H1 (cell line): Measurements from ENCODE around the gene PTPRG. TPM values are rescaled to one million over a fixed set of nuclear protein-coding genes. Genes with fewer than 3 reads are reported as not detected.

ENCODE experiments used
- CTCF ChIA-PET: fragments of 300-600 bp; sonication (Branson Sonifier 250); formaldehyde crosslinking; loops from one replicate; lab custom pipeline; 2021; ENCODE audit not compliant: partially characterized antibody; lab: Charles Lee
- POLR2A ChIA-PET: fragments of 300-600 bp; sonication (Branson Sonifier 250); formaldehyde crosslinking; loops from one replicate; lab custom pipeline; 2021; ENCODE audit warnings: inconsistent platforms; ENCODE audit not compliant: partially characterized antibody; lab: Charles Lee
- DNase-seq, 2 experiments: peaks; one replicate each; pipeline versions ENCODE4 v3.0.0 to v3.0.0-alpha.2; 2010 to 2022; ENCODE audit warnings: low spot score in 2 of 2, low read depth in 1 of 2, mixed read lengths in 1 of 2
- FAIRE-seq: peaks from 2 replicates; lab custom pipeline; 2011; peaks lifted over from hg19 to GRCh38; lab: Jason Lieb, UNC
- H2AFZ ChIP-seq: 2 replicates; pipeline ENCODE4 v1.8.1; 2012; ENCODE audit warnings: low read length, inconsistent platforms
- H2AK5ac ChIP-seq: 2 replicates; pipeline ENCODE4 v1.6.1; 2013; ENCODE audit warnings: low read depth, low read length
- H2BK120ac ChIP-seq: replicated peaks from 2 replicates; pipeline ENCODE3; 2013; ENCODE audit warnings: low read depth, low read length, inconsistent platforms
- H2BK12ac ChIP-seq: 2 replicates; pipeline ENCODE4 v1.6.1; 2013; ENCODE audit warnings: low read depth, low read length
- H2BK15ac ChIP-seq: 2 replicates; pipeline ENCODE4 v1.6.1; 2013; ENCODE audit warnings: low read length
- H2BK20ac ChIP-seq: 2 replicates; pipeline ENCODE4 v1.6.1; 2013; ENCODE audit warnings: low read length
- H2BK5ac ChIP-seq: 2 replicates; pipeline ENCODE4 v1.6.1; 2013; ENCODE audit warnings: low read depth, low read length
- H3K14ac ChIP-seq: 2 replicates; pipeline ENCODE4 v1.6.1; 2013; ENCODE audit warnings: inconsistent platforms; ENCODE audit not compliant: insufficient read length
- H3K18ac ChIP-seq: 2 replicates; pipeline ENCODE4 v1.6.1; 2013; ENCODE audit warnings: low read length; ENCODE audit errors: extremely low read depth
- H3K23ac ChIP-seq: 2 replicates; pipeline ENCODE4 v1.6.1; 2013; ENCODE audit warnings: inconsistent platforms; ENCODE audit not compliant: insufficient read length
- H3K23me2 ChIP-seq: 2 replicates; pipeline ENCODE4 v1.6.1; 2013; ENCODE audit warnings: low read depth, low read length
- H3K27ac ChIP-seq: 2 replicates; pipeline ENCODE4 v1.6.1; 2011; ENCODE audit warnings: low read depth, low read length, inconsistent platforms
- H3K27me3 ChIP-seq, 4 experiments: replicated peaks in 1 of 4; 1 replicate in 1 of 4; 2 replicates in 3 of 4; pipeline versions ENCODE4 v1.6.1 to v1.8.1; 2011 to 2013; ENCODE audit warnings: low read length in 3 of 4, mild to moderate bottlenecking in 3 of 4, inconsistent platforms in 2 of 4, mixed read lengths in 2 of 4, moderate library complexity in 1 of 4; ENCODE audit not compliant: control insufficient read depth in 3 of 4, insufficient read depth in 3 of 4; ENCODE audit errors: extremely low read depth in 1 of 4
- H3K36me3 ChIP-seq, 4 experiments: 2 replicates each; pipeline versions ENCODE4 v1.6.1 to v1.8.1; 2011 to 2013; ENCODE audit warnings: mild to moderate bottlenecking in 4 of 4, low read length in 3 of 4, moderate library complexity in 2 of 4, control low read depth in 1 of 4, inconsistent platforms in 1 of 4; ENCODE audit not compliant: insufficient read depth in 4 of 4, control insufficient read depth in 2 of 4
- H3K4ac ChIP-seq: replicated peaks from 2 replicates; pipeline ENCODE3; 2013; ENCODE audit warnings: low read length, low read depth, mixed read lengths, inconsistent platforms; ENCODE audit not compliant: insufficient read length
- H3K4me1 ChIP-seq, 4 experiments: replicated peaks in 1 of 4; 1 replicate in 1 of 4; 2 replicates in 3 of 4; pipeline versions ENCODE4 v1.6.1 to v1.8.1; 2011 to 2013; ENCODE audit warnings: low read length in 3 of 4, inconsistent platforms in 2 of 4, mixed read lengths in 1 of 4; ENCODE audit not compliant: insufficient read depth in 4 of 4, control insufficient read depth in 3 of 4
- H3K4me2 ChIP-seq, 2 experiments: 2 replicates each; pipeline versions ENCODE4 v1.6.1 to v1.8.1; 2011 to 2013; ENCODE audit warnings: low read depth in 2 of 2, low read length in 2 of 2, control low read depth in 1 of 2, inconsistent platforms in 1 of 2, mild to moderate bottlenecking in 1 of 2; ENCODE audit not compliant: insufficient read depth in 1 of 2
- H3K4me3 ChIP-seq, 4 experiments: fragments of 200-600, 300-600 bp in 1 of 4; sonication (generic), shearing (Covaris generic), sonication (Bioruptor Twin) in 1 of 4; 2 replicates each; pipeline versions ENCODE4 v1.5.1 to v1.8.1; 2011 to 2016; ENCODE audit warnings: low read length in 4 of 4, low read depth in 3 of 4, control low read depth in 2 of 4, inconsistent platforms in 2 of 4, mild to moderate bottlenecking in 2 of 4, mixed read lengths in 1 of 4, moderate library complexity in 1 of 4; ENCODE audit not compliant: insufficient read depth in 2 of 4; ENCODE audit errors: extremely low read depth in 1 of 4
- H3K56ac ChIP-seq: replicated peaks from 2 replicates; pipeline ENCODE3; 2013; ENCODE audit warnings: low read depth, mild to moderate bottlenecking, mixed read lengths, low read length, inconsistent platforms; ENCODE audit not compliant: insufficient read length
- H3K79me1 ChIP-seq: 2 replicates; pipeline ENCODE4 v1.6.1; 2013; ENCODE audit warnings: low read depth, low read length, control low read depth
- H3K79me2 ChIP-seq, 2 experiments: 2 replicates each; pipeline versions ENCODE4 v1.6.1 to v1.8.1; 2012 to 2013; ENCODE audit warnings: low read length in 2 of 2, mild to moderate bottlenecking in 2 of 2, inconsistent platforms in 1 of 2; ENCODE audit not compliant: insufficient read depth in 2 of 2, control insufficient read depth in 1 of 2
- H3K9ac ChIP-seq, 4 experiments: replicated peaks in 1 of 4; 1 replicate in 1 of 4; 2 replicates in 3 of 4; pipeline versions ENCODE4 v1.6.1 to v1.8.1; 2011 to 2013; ENCODE audit warnings: low read depth in 3 of 4, low read length in 3 of 4, control low read depth in 2 of 4, mild to moderate bottlenecking in 2 of 4, moderate library complexity in 2 of 4, inconsistent platforms in 1 of 4; ENCODE audit errors: extremely low read depth in 1 of 4
- H3K9me3 ChIP-seq, 2 experiments: 2 replicates each; pipeline versions ENCODE4 v1.6.1 to v1.8.1; 2012 to 2013; ENCODE audit warnings: mild to moderate bottlenecking in 2 of 2, moderate library complexity in 2 of 2, control low read depth in 1 of 2, inconsistent platforms in 1 of 2, low read depth in 1 of 2, low read length in 1 of 2, mixed read lengths in 1 of 2; ENCODE audit not compliant: insufficient read depth in 2 of 2
- H4K20me1 ChIP-seq, 2 experiments: replicated peaks in 1 of 2; 2 replicates each; pipeline versions ENCODE3 to v1.8.1; 2011 to 2013; ENCODE audit warnings: inconsistent platforms in 2 of 2, low read length in 2 of 2, mild to moderate bottlenecking in 1 of 2; ENCODE audit not compliant: insufficient read depth in 2 of 2, control insufficient read depth in 1 of 2
- H4K5ac ChIP-seq: 2 replicates; pipeline ENCODE4 v1.6.1; 2013; ENCODE audit warnings: low read length, low read depth, mixed read lengths, inconsistent platforms; ENCODE audit not compliant: insufficient read length
- H4K8ac ChIP-seq: 2 replicates; pipeline ENCODE4 v1.8.0; 2013; ENCODE audit warnings: mild to moderate bottlenecking, moderate library complexity, low read length, inconsistent platforms; ENCODE audit not compliant: insufficient read depth; ENCODE audit errors: extremely low read depth
- H4K91ac ChIP-seq: replicated peaks from 2 replicates; pipeline ENCODE3; 2013; ENCODE audit warnings: low read length, mixed read lengths, inconsistent platforms; ENCODE audit not compliant: insufficient read length
- ASH2L ChIP-seq: fragments of 200-600, 300-600 bp; sonication (generic); IDR thresholded peaks from one replicate; pipeline ENCODE4 v1.7.1; 2017; ENCODE audit warnings: low read length
- BACH1 ChIP-seq: IDR thresholded peaks from 2 replicates; pipeline ENCODE4 v1.6.1; 2012; ENCODE audit warnings: low read length, improper control_type of control experiment
- BCL11A ChIP-seq, 2 experiments: IDR thresholded peaks; one replicate each; pipeline ENCODE4 v1.6.1; 2011; ENCODE audit warnings: low read depth in 2 of 2, low read length in 2 of 2, mild to moderate bottlenecking in 2 of 2
- EZH2 ChIP-seq: fragments of 200-600 bp; sonication (generic); IDR thresholded peaks from 2 replicates; pipeline ENCODE4 v1.7.1; 2012; ENCODE audit warnings: low read depth, mild to moderate bottlenecking, moderate library complexity, low read length, inconsistent platforms; ENCODE audit not compliant: severe bottlenecking
- KDM1A ChIP-seq: fragments of 200-600, 300-600 bp; sonication (generic); IDR thresholded peaks from 2 replicates; pipeline ENCODE4 v1.7.1; 2016; ENCODE audit warnings: mild to moderate bottlenecking, low read length, borderline replicate concordance
- KDM4A ChIP-seq: IDR thresholded peaks from one replicate; pipeline ENCODE4 v1.7.1; 2012; ENCODE audit warnings: low read depth, mild to moderate bottlenecking, moderate library complexity, low read length, inconsistent platforms; ENCODE audit not compliant: severe bottlenecking
- NRF1 ChIP-seq: IDR thresholded peaks from 2 replicates; pipeline ENCODE4 v1.6.1; 2011; ENCODE audit warnings: mild to moderate bottlenecking, low read depth, low read length, improper control_type of control experiment
- RXRA ChIP-seq: IDR thresholded peaks from 2 replicates; pipeline ENCODE4 v1.6.1; 2011; ENCODE audit warnings: low read depth, mild to moderate bottlenecking, low read length, moderate library complexity; ENCODE audit not compliant: insufficient read depth
- SIN3A ChIP-seq, 2 experiments: IDR thresholded peaks in 1 of 2; conservative IDR thresholded peaks in 1 of 2; 2 replicates each; pipeline ENCODE4 v1.6.1; 2011 to 2012; ENCODE audit warnings: low read length in 2 of 2, improper control_type of control experiment in 1 of 2, low read depth in 1 of 2, mild to moderate bottlenecking in 1 of 2
- SIX5 ChIP-seq: IDR thresholded peaks from 2 replicates; pipeline ENCODE4 v1.6.1; 2011; ENCODE audit warnings: mild to moderate bottlenecking, low read depth, low read length
- TAF1 ChIP-seq: IDR thresholded peaks from 2 replicates; pipeline ENCODE4 v1.6.1; 2011; ENCODE audit warnings: mild to moderate bottlenecking, low read depth, low read length
- TAF7 ChIP-seq: optimal IDR thresholded peaks from 2 replicates; pipeline ENCODE3; 2011; ENCODE audit warnings: low read depth, mild to moderate bottlenecking, inconsistent platforms, low read length, moderate library complexity, borderline replicate concordance
- TEAD4 ChIP-seq: IDR thresholded peaks from 2 replicates; pipeline ENCODE4 v1.6.1; 2012; ENCODE audit warnings: low read depth, low read length, inconsistent platforms, mixed read lengths
- YY1 ChIP-seq: IDR thresholded peaks from 2 replicates; pipeline ENCODE4 v1.6.1; 2011; ENCODE audit warnings: low read depth, mild to moderate bottlenecking, low read length
- ZNF274 ChIP-seq: IDR thresholded peaks from 2 replicates; pipeline ENCODE4 v1.7.0; 2012; ENCODE audit warnings: low read length, borderline replicate concordance; ENCODE audit errors: extremely low read depth
- WGBS, 2 experiments: shearing (Covaris generic) in 1 of 2; methylation state at CpG; one replicate each; pipeline versions ENCODE4 v1.1.6 to v1.1.7; 2013 to 2015; ENCODE audit warnings: low lambda C conversion rate in 2 of 2, mixed read lengths in 2 of 2, inconsistent platforms in 1 of 2, low coverage in 1 of 2, missing lambda C conversion rate in 1 of 2; ENCODE audit not compliant: insufficient replicate concordance in 2 of 2, insufficient coverage in 1 of 2, insufficient read length in 1 of 2; ENCODE audit errors: extremely low coverage in 1 of 2, missing lambda C conversion rate in 1 of 2; 5-methylcytosine and 5-hydroxymethylcytosine counted together
- polyA plus RNA-seq, 7 experiments: library from polyadenylated mRNA; depleted of rRNA in 3 of 7; stranded (reverse) in 5 of 7; unstranded in 2 of 7; fragments of >200 nt in 5 of 7; fragments of 200-250 nt in 2 of 7; gene quantifications; 1 replicate in 5 of 7; 2 replicates in 1 of 7; 4 replicates in 1 of 7; pipeline versions ENCODE4 v1.2.1 to v1.2.3, GENCODE V29; 2011 to 2013; ENCODE audit warnings: missing spikeins in 2 of 7, mixed read lengths in 2 of 7
- total RNA-seq: library from RNA; stranded (reverse); fragmentation: NEBNext Ultra II Directional; extraction: Animal tissue kit (Norgen Biotek cat#: 25700); gene quantifications from 2 replicates; pipeline ENCODE4 v1.2.1, GENCODE V29; 2021

The PTPRG gene
- total and polyA plus RNA-seq, 2 of the 8 experiments (the other 6 are each of a cell fraction or from before 2014, with no cell fraction given): 23.3 to 96.2 TPM

DNA sequence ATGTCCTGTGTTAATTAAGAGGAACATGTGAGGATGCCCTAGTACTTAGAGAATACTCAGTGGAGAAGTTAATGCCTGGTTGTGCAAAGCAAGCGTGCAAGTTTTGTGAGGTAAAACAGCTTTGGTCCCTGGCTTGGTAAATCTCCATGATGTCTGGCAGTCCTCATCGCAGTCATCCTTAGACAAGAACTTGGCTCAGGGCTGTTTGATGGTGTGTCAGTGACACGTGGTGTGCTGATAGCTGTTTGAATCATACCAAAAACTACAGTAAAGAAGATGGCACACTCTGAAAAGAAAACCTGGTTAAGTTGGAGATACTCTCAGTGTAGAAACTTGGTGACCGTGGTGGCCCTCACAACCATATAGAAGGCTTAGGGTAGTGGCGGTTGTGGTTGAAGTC lies 450.3 kb downstream of the PTPRG start:
- ChIA-PET CTCF (no interaction called here), POLR2A (no interaction called here)
- peaks cover 0 to 5% of the 10 kb centered on the region in 2 experiments for H4K20me1 ChIP-seq
- H4K5ac ChIP-seq: no peak overlapping the region
- H2BK120ac ChIP-seq: no peak overlapping the region
- H4K91ac ChIP-seq: no peak overlapping the region
- H3K4me3 ChIP-seq: no peak overlapping the region
- no peaks in the 10 kb centered on the region for H3K23me2 ChIP-seq
- H3K27ac ChIP-seq: no peak overlapping the region
- no peaks in the 10 kb centered on the region for H3K27me3 ChIP-seq
- no peak overlapping the region for H4K8ac ChIP-seq
- no peak overlapping the region for H3K14ac ChIP-seq
- peaks cover 0 to 5% (median 2%) of the 10 kb centered on the region in 4 experiments; a peak in 1 of 8 replicates for H3K36me3 ChIP-seq
- DNase-seq (no peak), FAIRE-seq (no peak)
- peaks cover 0 to 5% (median 0%) of the 10 kb centered on the region in 4 experiments; a peak in 2 of 7 replicates for H3K4me1 ChIP-seq
- no peak overlapping the region for H3K18ac ChIP-seq
- H2BK12ac ChIP-seq: no peak overlapping the region
- H3K9ac ChIP-seq: no peak overlapping the region
- H2BK5ac ChIP-seq: no peak overlapping the region
- 99% methylated on average over 5 of the region's 5 CpGs; no CpG with 5 or more reads in 1 of the 2 experiments for WGBS, 2 experiments
- no peak overlapping the region for H2AFZ ChIP-seq
- no peak overlapping the region for H2BK20ac ChIP-seq
- H3K4me2 ChIP-seq: no peak overlapping the region
- H3K79me2 ChIP-seq: peaks cover 0 to 29% of the 10 kb centered on the region in 2 experiments; a peak in 2 of 4 replicates
- H3K79me1 ChIP-seq: no peaks in the 10 kb centered on the region; the same call in 1 of the 2 replicates
- H3K56ac ChIP-seq: no peak overlapping the region
- no peaks in the 10 kb centered on the region for H3K9me3 ChIP-seq
- H3K4ac ChIP-seq: no peak overlapping the region
- no peak overlapping the region for H2BK15ac ChIP-seq
- no peak overlapping the region for H2AK5ac ChIP-seq
- H3K23ac ChIP-seq: no peak overlapping the region
- no peak for TF ChIP-seq SIN3A (conservative IDR thresholded peaks at IDR 0.05 in 1 of 2, IDR thresholded peaks at IDR 0.05 in 1 of 2; ENCODE audit: low read depth in 1 of 2, low read length in 2 of 2)
- no peak for TF ChIP-seq SIX5
- no peak for TF ChIP-seq TAF1
- no peak for TF ChIP-seq ASH2L
- no peak for TF ChIP-seq TEAD4
- TF ChIP-seq BCL11A (IDR thresholded peaks at IDR 0.05; ENCODE audit: low read depth in 2 of 2, low read length in 2 of 2): no peak
- no peak for TF ChIP-seq EZH2
- TF ChIP-seq NRF1: no peak
- TF ChIP-seq BACH1: no peak
- no peak for TF ChIP-seq RXRA
- no peak for TF ChIP-seq KDM1A
- TF ChIP-seq TAF7: no peak
- no peak for TF ChIP-seq ZNF274
- TF ChIP-seq KDM4A: no peak
- no peak for TF ChIP-seq YY1
